HG03045 (cell line): ENCODE measurements around the gene MAS1.

Experiments used
- ATAC-seq: cut with Tn5 transposase; IDR thresholded peaks from one replicate; pipeline ENCODE4 v1.9.1; 2021; ENCODE audit warnings: mild to moderate bottlenecking, moderate library complexity; ENCODE audit not compliant: unreplicated experiment

MAS1 gene

GRCh38 chr6:159879856-159880255, 10.9 kb upstream of the MAS1 start:
- no peak for ATAC-seq

GRCh38 chr6:159880412-159880975, 10.3 kb upstream of the MAS1 start:
- ATAC-seq = no peak

GRCh38 chr6:159884720-159885119, 6.1 kb upstream of the MAS1 start:
- no peak for ATAC-seq

GRCh38 chr6:159886270-159886669, 4.5 kb upstream of the MAS1 start:
- ATAC-seq = no peak

- ATAC-seq = no peak
Measured at GRCh38 chr6:159887146-159887545, 3.6 kb upstream of the MAS1 start.

- no peak for ATAC-seq
Measured at GRCh38 chr6:159887761-159888160, 3.0 kb upstream of the MAS1 start.

- ATAC-seq = no peak
Measured at GRCh38 chr6:159890201-159890600, 587 bp upstream of the MAS1 start.

- ATAC-seq = no peak
Measured at GRCh38 chr6:159892053-159892452, 1.3 kb downstream of the MAS1 start.

- ATAC-seq = no peak
Measured at GRCh38 chr6:159893064-159893463, 2.3 kb downstream of the MAS1 start.

GRCh38 chr6:159894991-159895390, 4.2 kb downstream of the MAS1 start:
- no peak for ATAC-seq

- no peak for ATAC-seq
Measured at GRCh38 chr6:159897603-159898002, 6.8 kb downstream of the MAS1 start.

- ATAC-seq = no peak
Measured at GRCh38 chr6:159898519-159898918, 7.7 kb downstream of the MAS1 start.

GRCh38 chr6:159899994-159900745, 9.4 kb downstream of the MAS1 start:
- no peak for ATAC-seq

GRCh38 chr6:159902620-159903019, 11.8 kb downstream of the MAS1 start:
- no peak for ATAC-seq

GRCh38 chr6:159904497-159904911, 13.7 kb downstream of the MAS1 start:
- no peak for ATAC-seq

- ATAC-seq = no peak
Measured at GRCh38 chr6:159906400-159906799, 15.6 kb downstream of the MAS1 start.

GRCh38 chr6:159908535-159908934, 17.7 kb downstream of the MAS1 start:
- ATAC-seq = no peak

GRCh38 chr6:159908979-159909378, 18.2 kb downstream of the MAS1 start:
- ATAC-seq = no peak

- no peak for ATAC-seq
Measured at GRCh38 chr6:159910342-159910741, 19.6 kb downstream of the MAS1 start.

GRCh38 chr6:159913375-159913774, 22.6 kb downstream of the MAS1 start:
- no peak for ATAC-seq

- no peak for ATAC-seq
Measured at GRCh38 chr6:159913862-159914564, 23.2 kb downstream of the MAS1 start.

- ATAC-seq = no peak
Measured at GRCh38 chr6:159914565-159914923, 23.8 kb downstream of the MAS1 start.
